HL-60 (cell line): Measurements from ENCODE around the gene MET.

Experiments
- GABPA ChIP-seq: IDR thresholded peaks from 2 replicates; pipeline ENCODE4 v1.6.1; 2012; ENCODE audit warnings: low read depth
- POLR2AphosphoS5 ChIP-seq: IDR thresholded peaks from 2 replicates; pipeline ENCODE4 v1.6.1; 2012; ENCODE audit warnings: low read depth
- SPI1 ChIP-seq: IDR thresholded peaks from 2 replicates; pipeline ENCODE4 v1.6.1; 2012; ENCODE audit warnings: low read depth, mild to moderate bottlenecking, borderline replicate concordance
- TF ChIP-seq, protein P1 (sequence below): IDR thresholded peaks from one replicate; pipeline ENCODE4 v1.5.1; 2011; ENCODE audit warnings: low read length, control low read depth, inconsistent platforms; ENCODE audit not compliant: insufficient read depth
- TF ChIP-seq, protein P2 (sequence below): IDR thresholded peaks from 2 replicates; pipeline ENCODE4 v1.6.1; 2012; ENCODE audit warnings: low read depth; ENCODE audit not compliant: insufficient replicate concordance

DNA sequence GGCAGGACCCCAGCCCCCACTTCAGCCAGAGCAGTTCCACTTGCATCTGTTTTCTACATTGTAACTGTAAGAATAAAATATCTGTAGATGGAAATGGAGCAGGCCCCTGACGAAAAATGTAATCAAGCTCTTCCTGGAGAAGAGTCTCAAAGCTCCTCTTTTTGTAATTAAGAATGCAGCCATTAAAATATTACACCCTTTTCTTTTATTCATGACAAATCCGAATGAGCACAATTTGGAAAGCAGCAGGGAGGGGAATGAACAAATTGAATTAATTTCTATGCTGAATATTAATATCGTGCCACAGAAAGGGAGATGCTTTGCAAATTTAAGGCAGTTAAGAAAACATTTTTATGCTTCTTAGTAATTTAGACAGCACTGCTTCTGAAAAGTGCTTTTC, 165.6 kb downstream of the MET start:
- TF ChIP-seq, protein P1, sequence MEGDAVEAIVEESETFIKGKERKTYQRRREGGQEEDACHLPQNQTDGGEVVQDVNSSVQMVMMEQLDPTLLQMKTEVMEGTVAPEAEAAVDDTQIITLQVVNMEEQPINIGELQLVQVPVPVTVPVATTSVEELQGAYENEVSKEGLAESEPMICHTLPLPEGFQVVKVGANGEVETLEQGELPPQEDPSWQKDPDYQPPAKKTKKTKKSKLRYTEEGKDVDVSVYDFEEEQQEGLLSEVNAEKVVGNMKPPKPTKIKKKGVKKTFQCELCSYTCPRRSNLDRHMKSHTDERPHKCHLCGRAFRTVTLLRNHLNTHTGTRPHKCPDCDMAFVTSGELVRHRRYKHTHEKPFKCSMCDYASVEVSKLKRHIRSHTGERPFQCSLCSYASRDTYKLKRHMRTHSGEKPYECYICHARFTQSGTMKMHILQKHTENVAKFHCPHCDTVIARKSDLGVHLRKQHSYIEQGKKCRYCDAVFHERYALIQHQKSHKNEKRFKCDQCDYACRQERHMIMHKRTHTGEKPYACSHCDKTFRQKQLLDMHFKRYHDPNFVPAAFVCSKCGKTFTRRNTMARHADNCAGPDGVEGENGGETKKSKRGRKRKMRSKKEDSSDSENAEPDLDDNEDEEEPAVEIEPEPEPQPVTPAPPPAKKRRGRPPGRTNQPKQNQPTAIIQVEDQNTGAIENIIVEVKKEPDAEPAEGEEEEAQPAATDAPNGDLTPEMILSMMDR: no peak
- TF ChIP-seq POLR2AphosphoS5 (no peak), GABPA (no peak), SPI1 (no peak)
- TF ChIP-seq, protein P2, sequence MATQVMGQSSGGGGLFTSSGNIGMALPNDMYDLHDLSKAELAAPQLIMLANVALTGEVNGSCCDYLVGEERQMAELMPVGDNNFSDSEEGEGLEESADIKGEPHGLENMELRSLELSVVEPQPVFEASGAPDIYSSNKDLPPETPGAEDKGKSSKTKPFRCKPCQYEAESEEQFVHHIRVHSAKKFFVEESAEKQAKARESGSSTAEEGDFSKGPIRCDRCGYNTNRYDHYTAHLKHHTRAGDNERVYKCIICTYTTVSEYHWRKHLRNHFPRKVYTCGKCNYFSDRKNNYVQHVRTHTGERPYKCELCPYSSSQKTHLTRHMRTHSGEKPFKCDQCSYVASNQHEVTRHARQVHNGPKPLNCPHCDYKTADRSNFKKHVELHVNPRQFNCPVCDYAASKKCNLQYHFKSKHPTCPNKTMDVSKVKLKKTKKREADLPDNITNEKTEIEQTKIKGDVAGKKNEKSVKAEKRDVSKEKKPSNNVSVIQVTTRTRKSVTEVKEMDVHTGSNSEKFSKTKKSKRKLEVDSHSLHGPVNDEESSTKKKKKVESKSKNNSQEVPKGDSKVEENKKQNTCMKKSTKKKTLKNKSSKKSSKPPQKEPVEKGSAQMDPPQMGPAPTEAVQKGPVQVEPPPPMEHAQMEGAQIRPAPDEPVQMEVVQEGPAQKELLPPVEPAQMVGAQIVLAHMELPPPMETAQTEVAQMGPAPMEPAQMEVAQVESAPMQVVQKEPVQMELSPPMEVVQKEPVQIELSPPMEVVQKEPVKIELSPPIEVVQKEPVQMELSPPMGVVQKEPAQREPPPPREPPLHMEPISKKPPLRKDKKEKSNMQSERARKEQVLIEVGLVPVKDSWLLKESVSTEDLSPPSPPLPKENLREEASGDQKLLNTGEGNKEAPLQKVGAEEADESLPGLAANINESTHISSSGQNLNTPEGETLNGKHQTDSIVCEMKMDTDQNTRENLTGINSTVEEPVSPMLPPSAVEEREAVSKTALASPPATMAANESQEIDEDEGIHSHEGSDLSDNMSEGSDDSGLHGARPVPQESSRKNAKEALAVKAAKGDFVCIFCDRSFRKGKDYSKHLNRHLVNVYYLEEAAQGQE: no peak
